ENCODE data around the gene TERT.

- TF ChIP-seq, protein P1, sequence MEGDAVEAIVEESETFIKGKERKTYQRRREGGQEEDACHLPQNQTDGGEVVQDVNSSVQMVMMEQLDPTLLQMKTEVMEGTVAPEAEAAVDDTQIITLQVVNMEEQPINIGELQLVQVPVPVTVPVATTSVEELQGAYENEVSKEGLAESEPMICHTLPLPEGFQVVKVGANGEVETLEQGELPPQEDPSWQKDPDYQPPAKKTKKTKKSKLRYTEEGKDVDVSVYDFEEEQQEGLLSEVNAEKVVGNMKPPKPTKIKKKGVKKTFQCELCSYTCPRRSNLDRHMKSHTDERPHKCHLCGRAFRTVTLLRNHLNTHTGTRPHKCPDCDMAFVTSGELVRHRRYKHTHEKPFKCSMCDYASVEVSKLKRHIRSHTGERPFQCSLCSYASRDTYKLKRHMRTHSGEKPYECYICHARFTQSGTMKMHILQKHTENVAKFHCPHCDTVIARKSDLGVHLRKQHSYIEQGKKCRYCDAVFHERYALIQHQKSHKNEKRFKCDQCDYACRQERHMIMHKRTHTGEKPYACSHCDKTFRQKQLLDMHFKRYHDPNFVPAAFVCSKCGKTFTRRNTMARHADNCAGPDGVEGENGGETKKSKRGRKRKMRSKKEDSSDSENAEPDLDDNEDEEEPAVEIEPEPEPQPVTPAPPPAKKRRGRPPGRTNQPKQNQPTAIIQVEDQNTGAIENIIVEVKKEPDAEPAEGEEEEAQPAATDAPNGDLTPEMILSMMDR (conservative IDR thresholded peaks at IDR 0.05; ENCODE audit: low read depth, low read length): no peak
- TF ChIP-seq EZH2 (IDR thresholded peaks at IDR 0.05; ENCODE audit: low read length, unreplicated experiment) (no peak), EZH2phosphoT487 (IDR thresholded peaks at IDR 0.05; ENCODE audit: borderline replicate concordance, low read length) (no peak)
Observed at GRCh38 chr5:1273745-1274144, 21.1 kb downstream of the TERT start.

Data from PC-3 (cell line).